GM19463 (cell line): ENCODE data around the gene FARSA.
"Not testable (repeated sequence)": the region's sequence is repeated elsewhere in the genome, so short reads cannot be mapped to it uniquely, and the experiment has no call there.

Experiments
- ATAC-seq: cut with Tn5 transposase; IDR thresholded peaks from one replicate; pipeline ENCODE4 v1.9.1; 2021; ENCODE audit warnings: mild to moderate bottlenecking, moderate library complexity; ENCODE audit not compliant: unreplicated experiment

The FARSA gene

GRCh38 chr19:12937927-12938778 is 4.6 kb upstream of the FARSA start, which contains the start of gene CALR:
TSS of gene CALR (plus strand) at chr19:12938609. CDS start at chr19:12938680, 71 bp downstream.
- peak; percentile 82 for ATAC-seq

- no peak for ATAC-seq
Observed at GRCh38 chr19:12937093-12937926, 3.8 kb upstream of the FARSA start.

DNA sequence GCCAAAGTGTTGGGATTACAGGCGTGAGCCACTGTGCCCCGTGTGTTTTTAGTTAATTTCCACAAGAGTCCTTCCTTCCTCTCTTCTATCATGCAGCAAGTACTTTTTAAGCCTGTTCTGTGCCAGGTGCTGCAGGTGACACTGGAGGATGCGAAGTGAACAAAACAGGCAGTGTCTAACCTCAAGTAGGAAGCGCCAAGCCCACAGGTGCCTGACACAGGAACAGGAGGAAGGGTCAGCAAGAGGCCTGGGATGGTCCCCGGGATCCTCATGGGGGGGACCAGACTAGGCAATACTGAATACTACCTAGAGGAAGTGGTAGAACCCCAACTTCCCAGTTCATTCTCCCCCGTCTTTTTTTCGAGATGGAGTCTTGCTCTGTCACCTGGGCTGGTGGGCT is 3.1 kb upstream of the FARSA start:
- no peak for ATAC-seq

DNA sequence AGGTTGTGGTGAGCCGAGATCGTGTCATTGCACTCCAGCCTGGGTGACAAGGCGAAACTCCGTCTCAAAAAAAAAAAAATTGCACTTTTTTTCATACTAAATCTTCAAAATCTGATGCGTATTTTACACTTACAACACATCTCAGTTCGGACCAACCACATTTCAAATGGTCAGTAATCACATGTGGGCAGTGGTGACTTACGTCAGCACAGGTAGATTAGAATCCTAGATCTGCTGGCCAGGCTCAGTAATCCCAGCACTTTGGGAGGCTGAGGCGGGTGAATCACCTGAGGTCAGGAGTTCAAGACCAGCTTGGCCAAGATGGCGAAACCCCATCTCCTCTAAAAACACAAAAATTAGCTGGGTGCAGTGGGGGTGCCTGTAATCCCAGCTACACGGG is 1.6 kb upstream of the FARSA start:
- no peak for ATAC-seq

DNA sequence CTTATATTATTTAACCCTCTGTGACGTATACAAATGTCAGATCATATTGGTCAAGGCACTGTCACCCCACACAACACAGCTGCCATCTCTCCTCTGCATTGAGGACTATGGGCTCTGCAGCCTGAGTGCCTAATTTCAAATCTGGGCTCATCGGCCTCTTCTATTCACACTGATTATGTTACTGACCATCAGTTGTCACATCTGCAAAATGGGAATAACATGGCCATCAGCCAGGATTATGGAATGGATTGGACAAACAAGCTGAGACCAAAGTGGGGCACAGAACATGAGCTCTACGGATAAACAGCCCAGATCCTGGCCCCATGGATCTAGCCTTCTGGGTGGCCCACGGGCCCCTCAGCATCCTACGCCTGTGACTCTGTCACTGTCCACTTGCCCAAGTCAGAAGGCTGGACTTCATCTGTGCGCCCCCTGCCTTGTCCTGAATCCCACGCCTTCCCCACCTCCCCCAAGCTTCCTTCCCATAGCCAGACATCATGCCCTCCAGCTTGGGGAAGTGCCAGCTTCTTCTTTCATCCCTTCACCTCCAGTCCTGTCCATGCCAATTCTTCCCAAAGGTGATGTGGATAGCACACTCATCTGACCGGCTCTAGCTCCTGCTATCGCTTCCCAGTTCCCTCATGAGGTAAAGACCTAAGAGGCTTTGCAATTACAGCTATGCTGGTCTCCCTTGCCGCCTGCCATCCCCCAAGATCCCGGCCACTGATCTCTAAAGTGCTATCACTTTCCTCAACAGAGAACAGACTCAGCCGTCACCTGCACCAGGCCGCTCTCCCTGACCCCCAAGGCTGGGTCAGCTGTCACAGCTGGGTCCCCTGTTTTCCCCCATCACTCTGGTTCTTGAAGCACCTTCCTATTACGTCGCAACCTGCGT is 872 bp downstream of the FARSA start:
- no peak for ATAC-seq

GRCh38 chr19:12930002-12930645 is 3.4 kb downstream of the FARSA start:
- ATAC-seq: no peak

- no peak for ATAC-seq
Observed at GRCh38 chr19:12924621-12925310, 8.7 kb downstream of the FARSA start.

DNA sequence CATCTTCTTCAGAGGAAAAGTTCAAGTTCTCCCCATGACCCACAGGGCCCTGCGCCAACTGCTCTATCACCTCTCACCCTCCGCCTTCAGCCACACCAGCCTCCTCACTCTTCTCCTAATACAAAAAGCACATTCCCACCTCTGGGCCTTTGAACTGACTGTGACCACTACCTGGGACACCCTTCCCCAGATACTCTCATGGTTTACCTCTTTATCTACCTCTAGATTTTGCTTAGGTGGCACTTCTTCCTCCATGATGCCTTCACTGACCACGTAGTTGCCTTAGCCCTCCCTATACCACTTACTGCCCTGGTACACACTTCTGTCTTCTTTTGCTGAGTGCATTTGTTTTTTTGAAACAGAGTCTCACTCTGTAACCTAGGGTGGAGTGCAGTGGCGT is 10.6 kb downstream of the FARSA start:
- no peak for ATAC-seq

GRCh38 chr19:12921047-12921446 is 12.5 kb downstream of the FARSA start:
- ATAC-seq: no peak

GRCh38 chr19:12918253-12918652 is 15.3 kb downstream of the FARSA start:
- no peak for ATAC-seq

DNA sequence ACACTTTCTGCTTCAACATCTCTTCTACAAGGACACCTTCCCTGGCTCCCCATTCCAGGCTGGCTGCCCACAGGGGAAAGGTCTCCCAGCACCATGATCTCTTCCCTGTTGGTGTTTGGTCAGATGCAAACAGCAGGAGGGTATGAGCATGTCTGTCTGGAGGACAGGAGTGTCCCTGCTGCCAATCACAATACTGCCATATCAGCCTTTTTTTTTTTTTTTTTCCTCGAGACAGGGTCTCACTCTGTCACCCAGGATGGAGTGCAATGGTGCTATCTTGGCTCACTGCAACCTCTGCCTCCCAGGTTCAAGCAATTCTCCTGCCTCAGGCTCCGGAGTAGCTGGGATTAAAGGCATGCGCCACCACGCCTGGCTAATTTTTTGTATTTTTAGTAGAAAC is 17.7 kb downstream of the FARSA start:
- not testable (repeated sequence) for ATAC-seq

DNA sequence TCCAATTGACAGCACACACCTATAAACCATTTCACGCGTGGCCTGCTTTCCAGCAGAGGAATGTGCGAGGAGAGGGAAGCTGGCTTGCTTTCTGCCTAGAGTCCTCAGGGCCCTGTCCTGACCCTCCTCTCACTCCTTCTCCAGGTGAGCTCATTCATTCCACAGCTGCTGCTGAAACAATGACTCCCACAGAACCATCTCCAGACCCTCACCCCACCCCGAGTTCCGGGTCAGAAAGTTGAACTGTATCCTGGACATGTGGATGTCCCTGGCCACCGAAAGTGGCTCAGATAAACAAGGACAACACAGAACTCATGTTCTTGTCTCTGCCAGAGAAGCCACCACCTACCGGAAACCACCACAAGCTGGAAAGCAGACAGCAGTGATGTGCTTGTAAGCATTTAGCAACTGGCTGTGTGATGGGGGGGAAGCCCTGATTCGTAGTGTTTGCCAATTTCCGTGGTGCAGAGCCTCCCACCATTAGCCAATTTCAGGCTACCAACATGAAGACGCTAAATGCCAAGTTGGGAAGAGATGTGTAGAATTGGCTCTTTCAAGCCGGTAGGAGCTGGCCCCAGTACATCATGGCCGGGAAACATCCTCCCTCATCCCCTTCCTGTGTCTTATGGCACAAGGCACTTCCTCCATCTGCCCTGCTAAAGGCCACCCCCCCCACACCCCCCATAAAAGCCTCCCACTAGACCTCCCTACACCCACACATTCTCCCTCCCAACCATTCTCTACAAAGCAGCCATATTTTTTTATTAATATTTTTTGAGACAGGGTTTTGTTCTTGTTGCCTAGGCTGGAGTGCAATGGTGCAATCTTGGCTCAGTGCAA is 19.4 kb downstream of the FARSA start:
- no peak for ATAC-seq

DNA sequence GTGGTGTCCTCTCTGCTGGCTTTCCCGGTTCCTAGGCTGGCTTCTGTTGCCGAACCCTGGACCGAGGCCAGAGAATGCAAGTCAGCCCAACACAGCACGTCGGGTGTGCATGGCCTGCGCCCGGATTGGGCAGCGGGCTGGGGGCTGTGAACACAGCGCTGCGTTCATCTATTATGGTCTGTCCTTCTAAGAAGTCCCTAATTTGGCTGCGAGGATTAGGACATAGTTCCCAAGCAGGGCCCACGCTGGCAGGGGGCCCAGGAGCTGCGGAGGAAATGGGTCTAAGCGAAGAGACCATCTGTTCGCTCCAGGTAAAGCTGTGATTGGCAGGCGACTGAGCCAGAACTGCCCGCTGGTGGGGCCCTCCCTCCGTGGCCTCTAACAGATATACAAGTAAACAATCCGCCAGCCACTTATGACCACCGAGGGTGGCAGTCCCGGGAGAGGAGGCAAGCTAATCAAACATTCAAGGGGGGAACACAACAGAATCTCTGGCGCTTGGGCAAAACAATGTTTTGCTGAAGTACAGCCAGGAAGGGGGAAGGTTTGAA is 20.4 kb downstream of the FARSA start:
- no peak for ATAC-seq

- no peak for ATAC-seq
Observed at GRCh38 chr19:12912571-12912970, 20.9 kb downstream of the FARSA start.

GRCh38 chr19:12907166-12907565 is 26.3 kb downstream of the FARSA start:
- ATAC-seq: no peak

- peak; percentile 77 for ATAC-seq
Observed at GRCh38 chr19:12899891-12900518, 33.5 kb downstream of the FARSA start.

DNA sequence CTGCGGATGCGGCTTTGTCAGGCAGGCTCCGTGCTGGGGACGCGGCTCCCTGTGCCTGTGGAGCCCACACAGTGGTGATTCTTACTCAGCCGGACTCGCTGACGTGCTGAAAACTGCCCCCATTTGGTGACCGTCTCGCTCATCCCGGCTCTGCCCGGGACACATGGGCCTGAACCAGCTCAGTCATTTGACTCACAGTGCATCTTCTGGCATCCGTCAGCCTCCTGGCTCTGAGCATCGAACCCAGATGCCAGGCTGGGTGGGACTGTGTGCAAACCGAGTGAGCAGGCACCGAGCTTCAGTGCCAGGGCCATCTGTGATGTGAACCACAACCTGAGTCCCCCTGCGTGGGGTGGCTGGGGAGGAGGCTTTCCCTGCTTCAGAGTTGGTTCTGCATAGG is 37.1 kb downstream of the FARSA start:
- no peak for ATAC-seq

DNA sequence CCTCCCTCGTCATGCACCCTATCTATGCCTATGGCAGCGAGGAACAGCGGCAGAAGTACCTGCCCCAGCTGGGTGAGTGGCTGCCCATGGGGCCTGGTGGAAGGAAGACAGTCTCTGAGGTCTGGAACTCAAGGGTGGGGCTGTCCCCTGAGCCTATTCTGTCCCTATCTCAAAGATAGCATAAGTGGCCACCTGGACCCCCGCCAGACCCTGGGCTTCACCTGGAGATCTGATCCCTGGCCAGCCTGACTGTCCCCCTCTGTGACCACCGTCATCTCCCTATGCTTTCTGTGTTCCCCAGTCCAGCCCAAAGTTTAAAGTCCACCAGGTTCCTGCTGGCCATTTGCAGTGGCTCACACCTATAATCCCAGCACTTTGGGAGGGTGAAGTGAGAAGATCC is 39.9 kb downstream of the FARSA start:
- no peak for ATAC-seq
